ENCODE results near the gene PIM2. TPM values are rescaled to one million over a fixed set of nuclear protein-coding genes. Genes with fewer than 3 reads are reported as not detected.

Gene PIM2
- total and polyA plus RNA-seq, 8 donors, result 1.3 to 8.6 (median 2.9) TPM

DNA sequence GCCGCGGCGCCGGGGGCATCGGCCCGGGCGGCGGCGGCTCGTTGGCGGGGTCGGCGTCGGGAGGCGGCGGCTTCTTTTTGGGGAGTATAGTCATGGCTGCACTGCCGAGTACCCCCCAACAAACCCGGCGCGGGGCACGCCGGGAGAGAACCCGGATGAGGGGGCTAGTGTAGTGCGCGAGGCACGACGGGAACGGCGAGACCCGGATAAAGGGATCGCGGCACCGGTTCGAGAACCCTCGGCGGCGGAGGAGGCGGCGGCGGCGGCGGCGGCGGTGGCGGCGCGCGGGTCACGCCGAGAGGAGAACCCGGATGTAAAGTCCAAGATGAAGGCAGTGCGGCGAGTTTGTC lies 38.6 kb upstream of the PIM2 start, which contains the start of gene OTUD5:
Gene OTUD5 (minus strand): TSS at position 131 of the 350 bp plus-strand sequence. CDS start 37 bp downstream, at position 94.
- no peaks in the 10 kb centered on the region for H3K27me3 ChIP-seq
- H3K36me3 ChIP-seq, result no peaks in the 10 kb centered on the region
- TF ChIP-seq, protein P1, sequence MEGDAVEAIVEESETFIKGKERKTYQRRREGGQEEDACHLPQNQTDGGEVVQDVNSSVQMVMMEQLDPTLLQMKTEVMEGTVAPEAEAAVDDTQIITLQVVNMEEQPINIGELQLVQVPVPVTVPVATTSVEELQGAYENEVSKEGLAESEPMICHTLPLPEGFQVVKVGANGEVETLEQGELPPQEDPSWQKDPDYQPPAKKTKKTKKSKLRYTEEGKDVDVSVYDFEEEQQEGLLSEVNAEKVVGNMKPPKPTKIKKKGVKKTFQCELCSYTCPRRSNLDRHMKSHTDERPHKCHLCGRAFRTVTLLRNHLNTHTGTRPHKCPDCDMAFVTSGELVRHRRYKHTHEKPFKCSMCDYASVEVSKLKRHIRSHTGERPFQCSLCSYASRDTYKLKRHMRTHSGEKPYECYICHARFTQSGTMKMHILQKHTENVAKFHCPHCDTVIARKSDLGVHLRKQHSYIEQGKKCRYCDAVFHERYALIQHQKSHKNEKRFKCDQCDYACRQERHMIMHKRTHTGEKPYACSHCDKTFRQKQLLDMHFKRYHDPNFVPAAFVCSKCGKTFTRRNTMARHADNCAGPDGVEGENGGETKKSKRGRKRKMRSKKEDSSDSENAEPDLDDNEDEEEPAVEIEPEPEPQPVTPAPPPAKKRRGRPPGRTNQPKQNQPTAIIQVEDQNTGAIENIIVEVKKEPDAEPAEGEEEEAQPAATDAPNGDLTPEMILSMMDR (IDR thresholded peaks at IDR 0.05), result no peak
- H3K4me3 ChIP-seq, result peak within 1 kb of the TSS; percentile 28 to 60 (median 50)
- ATAC-seq (peak; percentile 1 to 17 (median 12)), DNase-seq (peak in 4 of 6 donors; percentile 65 to 85 (median 72)), FAIRE-seq (no peak)
- H3K4me1 ChIP-seq, result peaks cover 0 to 4% (median 0%) of the 10 kb centered on the region in 3 donors
- peak within 1 kb of the TSS; percentile 90 to 97 (median 92) for H3K27ac ChIP-seq
- WGBS, 2 donors, result 1 to 37% methylated on average over 37 to 52 of the region's 53 CpGs
- intact Hi-C loops (cut with DNase I), result no loop called here
- no peaks in the 10 kb centered on the region for H3K9me3 ChIP-seq

DNA sequence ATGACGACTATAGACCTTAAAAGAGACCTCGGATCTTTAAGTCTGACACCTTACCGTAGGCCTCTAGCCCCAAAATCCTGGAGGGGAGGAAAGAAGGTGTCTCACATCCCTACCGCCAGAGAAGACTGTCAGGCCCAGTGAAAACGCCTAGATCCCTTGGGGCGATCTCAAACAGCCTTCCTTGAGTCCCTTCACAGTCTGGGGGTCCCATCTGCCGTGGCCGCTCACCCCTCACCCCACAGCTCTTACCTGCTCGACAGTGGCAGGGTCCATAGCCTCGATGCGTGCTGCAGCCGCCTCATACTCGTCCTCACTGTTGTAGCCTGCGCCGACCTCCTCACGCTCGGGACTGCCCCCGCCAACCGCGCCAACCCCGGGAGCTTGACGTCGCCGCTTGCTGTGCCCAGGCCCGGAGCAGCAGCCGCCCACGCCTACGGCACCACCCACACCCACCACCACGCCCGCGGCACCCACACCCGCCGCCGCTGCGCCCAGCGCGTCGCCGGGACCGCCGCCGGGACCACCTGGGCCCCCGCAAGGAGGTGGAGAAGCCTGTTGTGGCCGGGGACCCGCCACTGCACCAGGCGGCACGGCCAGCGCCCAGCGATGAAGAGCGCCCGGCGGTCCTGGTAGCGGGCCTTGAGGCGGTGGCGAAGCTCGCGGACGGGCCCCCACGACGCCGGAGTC lies 38.0 kb upstream of the PIM2 start:
- no peaks in the 10 kb centered on the region for H3K27me3 ChIP-seq
- intact Hi-C loops (cut with DNase I), result no loop called here
- DNase-seq (peak in 5 of 6 donors; percentile 14 to 82 (median 35)), FAIRE-seq (no peak), ATAC-seq (no peak)
- no peaks in the 10 kb centered on the region for H3K9me3 ChIP-seq
- H3K4me1 ChIP-seq, result peaks cover 0 to 4% (median 0%) of the 10 kb centered on the region in 3 donors
- H3K4me3 ChIP-seq, result peak overlapping the region; percentile 24 to 60 (median 50)
- no peaks in the 10 kb centered on the region for H3K36me3 ChIP-seq
- WGBS, 2 donors, result 1 to 31% methylated on average over 38 to 61 of the region's 61 CpGs
- peak overlapping the region; percentile 32 to 97 (median 64) for H3K27ac ChIP-seq
- TF ChIP-seq, protein P1 (IDR thresholded peaks at IDR 0.05), result no peak

DNA sequence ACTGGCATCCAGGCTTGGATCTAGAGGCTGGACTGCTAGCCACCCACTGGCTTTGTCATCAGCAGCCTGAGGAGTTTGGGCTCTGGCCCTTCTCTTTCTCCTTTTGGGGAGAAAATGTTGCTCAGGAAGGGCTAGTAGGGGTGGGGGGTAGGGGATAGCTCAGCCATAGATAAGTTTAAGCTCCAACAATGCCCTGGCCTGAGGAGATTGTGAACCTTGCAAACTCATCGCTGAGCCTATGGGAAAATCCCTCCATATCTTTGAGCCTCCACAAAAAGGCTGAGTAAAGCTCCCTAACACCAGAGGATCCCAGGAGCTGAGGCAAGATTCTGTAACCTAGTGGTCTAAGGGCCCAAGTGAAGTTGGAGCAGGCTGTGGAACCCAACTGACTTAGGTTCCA lies 29.8 kb upstream of the PIM2 start:
- Histone ChIP-seq H3K27ac (no peak overlapping the region), H3K4me1 (no peaks in the 10 kb centered on the region), H3K4me3 (no peak overlapping the region), H3K36me3 (no peaks in the 10 kb centered on the region), H3K27me3 (no peaks in the 10 kb centered on the region), H3K9me3 (no peaks in the 10 kb centered on the region)
- no peak for ATAC-seq
- FAIRE-seq, result no peak
- TF ChIP-seq, protein P1 (IDR thresholded peaks at IDR 0.05), result no peak
- 86 to 100% methylated on average over 1 of the region's 1 CpG for WGBS, 2 donors
- intact Hi-C loops (cut with DNase I), result no loop called here
- no peak for DNase-seq

DNA sequence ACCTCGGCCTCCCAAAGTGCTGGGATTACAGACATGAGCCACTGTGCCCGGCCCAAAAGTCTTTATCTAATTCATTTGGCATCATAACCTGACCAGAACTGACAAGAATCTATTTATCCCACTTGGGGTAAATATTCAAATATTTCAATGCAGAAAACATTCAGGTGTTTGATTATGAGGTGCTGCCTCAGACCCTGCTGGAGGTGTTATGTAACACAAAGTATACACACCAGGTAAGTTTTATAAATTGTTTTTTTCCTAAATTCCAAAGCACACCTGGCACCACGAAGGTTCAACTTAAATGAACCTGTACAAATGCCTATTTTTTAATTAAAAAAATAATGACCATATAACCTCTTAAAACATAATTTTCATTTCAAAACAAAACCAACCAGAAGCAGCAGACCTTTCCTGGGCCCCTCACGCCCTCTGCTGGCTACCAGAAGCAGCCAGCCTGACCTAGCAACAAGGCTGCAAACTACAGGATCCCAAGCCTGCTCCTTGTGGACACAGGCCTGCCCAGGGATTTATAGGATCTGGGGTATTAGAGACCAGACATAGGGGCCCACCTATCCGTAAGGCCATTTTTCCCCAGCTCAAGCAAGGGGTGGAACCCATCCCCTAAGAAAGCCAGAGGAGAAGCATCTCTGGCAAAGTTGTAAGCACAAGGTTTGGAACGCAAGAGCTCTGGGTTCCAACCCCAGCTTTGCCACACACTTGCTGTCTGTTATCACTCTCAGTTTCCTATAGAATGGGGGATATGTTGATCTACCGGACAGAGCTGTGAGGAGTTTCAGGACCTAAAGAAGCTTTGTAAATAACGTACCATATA lies 26.9 kb upstream of the PIM2 start:
- ATAC-seq (peak; percentile 70 to 84 (median 80)), FAIRE-seq (peak; percentile 51)
- H3K4me1 ChIP-seq, result peaks cover 0 to 3% (median 0%) of the 10 kb centered on the region in 3 donors

More for the DNA sequence above, 26.9 kb upstream of the PIM2 start:
- Histone ChIP-seq H3K27ac (no peak overlapping the region), H3K4me3 (no peak overlapping the region), H3K27me3 (no peaks in the 10 kb centered on the region), H3K36me3 (no peaks in the 10 kb centered on the region), H3K9me3 (no peaks in the 10 kb centered on the region)
- DNase-seq, result peak in 5 of 6 donors; percentile 20 to 68 (median 54)
- 41% methylated on average over 8 of the region's 8 CpGs for WGBS, 2 donors
- TF ChIP-seq, protein P1 (IDR thresholded peaks at IDR 0.05), result peak; percentile 51 to 70 (median 68)
- intact Hi-C loops (cut with DNase I), result no loop called here

All from pancreas (tissue), 10 donors.